Measurements from ENCODE around the gene USP34. TPM values are rescaled to one million over a fixed set of nuclear protein-coding genes. Genes with fewer than 3 reads are reported as not detected.

Gene USP34
- total RNA-seq, 1 experiment from 2014 or later = 89.4 TPM

DNA sequence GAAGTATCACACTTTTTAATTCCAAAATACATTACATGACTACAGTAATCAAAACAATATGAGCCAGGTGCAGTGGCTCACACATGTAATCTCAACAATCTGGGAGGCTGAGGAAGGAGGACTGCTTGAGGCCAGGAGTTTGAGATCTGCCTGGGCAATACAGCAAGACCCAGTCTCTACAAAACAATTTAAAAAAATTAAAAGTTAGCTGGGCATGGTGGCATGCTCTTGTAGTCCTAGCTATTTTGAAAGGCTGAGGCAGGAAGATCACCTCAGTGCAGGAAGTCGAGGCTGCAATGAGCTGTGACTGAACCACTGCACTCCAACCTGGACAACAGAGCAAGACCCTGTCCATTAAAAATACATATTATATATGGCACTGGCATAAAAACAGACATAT, 109.8 kb downstream of the USP34 start:
- no peak for TF ChIP-seq CTCF (IDR thresholded peaks at IDR 0.05; ENCODE audit: unreplicated experiment)
- H3K4me1 Mint-ChIP-seq (ENCODE audit: low read depth, unreplicated experiment) = no peaks in the 10 kb centered on the region
- intact Hi-C loops (cut with micrococcal nuclease; ENCODE audit: unreplicated experiment) = no loop called here
- CTCF ChIA-PET = no interaction called here
- H3K9me3 Mint-ChIP-seq (ENCODE audit: low read depth, unreplicated experiment) = no peaks in the 10 kb centered on the region
- H3K36me3 Mint-ChIP-seq (ENCODE audit: insufficient read depth, unreplicated experiment) = no peaks in the 10 kb centered on the region
- no peak for DNase-seq
- H3K4me3 Mint-ChIP-seq (ENCODE audit: low read depth, unreplicated experiment) = no peak overlapping the region
- H3K27me3 Mint-ChIP-seq (ENCODE audit: unreplicated experiment) = no peaks in the 10 kb centered on the region
- no TSS peak for BruUV-seq (replicated peaks)
- H3K27ac Mint-ChIP-seq (ENCODE audit: unreplicated experiment) = no peak overlapping the region

- BruUV-seq (replicated peaks) = no TSS peak
- Mint-ChIP-seq H3K27ac (ENCODE audit: unreplicated experiment) (no peak overlapping the region), H3K4me1 (ENCODE audit: low read depth, unreplicated experiment) (no peaks in the 10 kb centered on the region), H3K27me3 (ENCODE audit: unreplicated experiment) (no peaks in the 10 kb centered on the region), H3K4me3 (ENCODE audit: low read depth, unreplicated experiment) (no peak overlapping the region), H3K36me3 (ENCODE audit: insufficient read depth, unreplicated experiment) (no peaks in the 10 kb centered on the region), H3K9me3 (ENCODE audit: low read depth, unreplicated experiment) (peaks cover under 1% of the 10 kb centered on the region)
- DNase-seq = no peak
- TF ChIP-seq CTCF (IDR thresholded peaks at IDR 0.05; ENCODE audit: unreplicated experiment) = no peak
- CTCF ChIA-PET = no interaction called here
- intact Hi-C loops (cut with micrococcal nuclease; ENCODE audit: unreplicated experiment) = no loop called here
Measured at GRCh38 chr2:61359058-61359457, 111.8 kb downstream of the USP34 start.

DNA sequence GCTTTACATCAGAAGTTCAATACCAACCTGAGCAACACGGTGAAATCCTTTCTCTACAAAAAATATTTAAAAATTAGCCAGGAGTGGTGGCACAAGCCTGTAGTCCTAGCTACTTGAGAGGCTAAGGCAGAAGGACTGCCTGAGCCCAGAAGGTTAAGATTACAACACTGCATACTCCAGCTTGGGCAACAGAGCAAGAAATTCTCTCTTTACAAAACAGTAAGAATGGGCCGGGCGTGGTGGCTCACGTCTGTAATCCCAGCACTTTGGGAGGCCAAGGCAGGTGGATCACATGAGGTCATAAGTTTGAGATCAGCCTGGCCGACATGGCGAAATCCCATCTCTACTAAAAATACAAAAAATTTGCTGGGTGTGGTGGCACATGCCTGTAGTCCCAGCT, 113.2 kb downstream of the USP34 start:
- DNase-seq = no peak
- intact Hi-C loops (cut with micrococcal nuclease; ENCODE audit: unreplicated experiment) = no loop called here
- no TSS peak for BruUV-seq (replicated peaks)
- no peaks in the 10 kb centered on the region for H3K27me3 Mint-ChIP-seq (ENCODE audit: unreplicated experiment)
- CTCF ChIA-PET = no interaction called here
- H3K36me3 Mint-ChIP-seq (ENCODE audit: insufficient read depth, unreplicated experiment) = peaks cover 7% of the 10 kb centered on the region
- H3K27ac Mint-ChIP-seq (ENCODE audit: unreplicated experiment) = no peak overlapping the region
- no peak overlapping the region for H3K4me3 Mint-ChIP-seq (ENCODE audit: low read depth, unreplicated experiment)
- H3K9me3 Mint-ChIP-seq (ENCODE audit: low read depth, unreplicated experiment) = peaks cover 7% of the 10 kb centered on the region
- TF ChIP-seq CTCF (IDR thresholded peaks at IDR 0.05; ENCODE audit: unreplicated experiment) = no peak
- no peaks in the 10 kb centered on the region for H3K4me1 Mint-ChIP-seq (ENCODE audit: low read depth, unreplicated experiment)

DNA sequence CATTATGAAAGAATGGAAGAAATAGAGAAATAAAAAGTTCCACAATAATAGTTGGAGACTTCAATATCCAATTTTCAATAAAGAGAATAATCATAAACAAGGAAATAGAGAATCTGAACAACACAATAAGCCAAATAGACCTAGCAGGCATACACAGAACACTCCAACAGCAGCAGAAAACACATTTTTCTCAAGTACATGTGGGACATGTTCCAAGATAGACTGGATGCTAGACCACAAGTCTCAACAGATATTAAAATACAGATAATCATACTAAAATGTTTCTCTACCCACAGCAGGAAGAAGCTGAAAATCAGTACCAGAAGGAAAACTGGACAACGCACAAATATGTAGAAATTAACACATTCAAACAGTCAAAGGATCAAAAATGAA, 113.9 kb downstream of the USP34 start:
- no peak for TF ChIP-seq CTCF (IDR thresholded peaks at IDR 0.05; ENCODE audit: unreplicated experiment)
- CTCF ChIA-PET = no interaction called here
- Mint-ChIP-seq H3K27ac (ENCODE audit: unreplicated experiment) (no peak overlapping the region), H3K4me1 (ENCODE audit: low read depth, unreplicated experiment) (no peaks in the 10 kb centered on the region), H3K4me3 (ENCODE audit: low read depth, unreplicated experiment) (no peak overlapping the region), H3K27me3 (ENCODE audit: unreplicated experiment) (no peaks in the 10 kb centered on the region), H3K36me3 (ENCODE audit: insufficient read depth, unreplicated experiment) (peaks cover 11% of the 10 kb centered on the region), H3K9me3 (ENCODE audit: low read depth, unreplicated experiment) (peaks cover 10% of the 10 kb centered on the region)
- BruUV-seq (replicated peaks) = no TSS peak
- DNase-seq = no peak
- intact Hi-C loops (cut with micrococcal nuclease; ENCODE audit: unreplicated experiment) = no loop called here
